DMS53 treated with DMSO at 0.1 percent for 48 hours (cell line): Measurements from ENCODE around the gene UMAD1.

ENCODE experiments used
- DNase-seq: peaks from one replicate; lab custom pipeline; 2025; ENCODE audit not compliant: unreplicated experiment; lab: John Stamatoyannopoulos, UW

UMAD1 gene

GRCh38 chr7:7918736-7919448 is 278.3 kb downstream of the UMAD1 start:
- DNase-seq: no peak

DNA sequence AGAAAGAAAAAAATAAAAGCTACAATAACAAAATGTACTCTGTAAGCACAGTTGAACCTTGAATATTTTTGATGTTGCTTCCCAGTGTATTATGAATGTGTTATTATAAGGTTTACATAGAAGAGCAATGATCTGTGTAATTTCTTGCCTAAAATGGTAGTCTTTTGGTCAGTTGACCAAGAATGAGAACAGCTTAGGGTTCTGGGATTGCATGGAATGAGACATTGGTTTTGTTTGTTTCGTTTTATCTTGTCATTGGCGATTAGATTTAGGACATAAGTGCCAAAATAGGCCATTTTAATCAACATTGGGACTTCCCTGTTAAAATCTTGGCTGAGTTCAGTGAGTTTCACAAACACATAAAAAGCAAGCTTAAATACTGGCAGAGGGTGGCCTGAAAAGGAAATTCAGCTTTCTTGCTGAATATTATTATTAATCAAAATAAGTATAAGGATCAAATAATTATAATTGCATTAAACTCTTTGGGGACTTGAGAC is 278.9 kb downstream of the UMAD1 start:
- DNase-seq: no peak

DNA sequence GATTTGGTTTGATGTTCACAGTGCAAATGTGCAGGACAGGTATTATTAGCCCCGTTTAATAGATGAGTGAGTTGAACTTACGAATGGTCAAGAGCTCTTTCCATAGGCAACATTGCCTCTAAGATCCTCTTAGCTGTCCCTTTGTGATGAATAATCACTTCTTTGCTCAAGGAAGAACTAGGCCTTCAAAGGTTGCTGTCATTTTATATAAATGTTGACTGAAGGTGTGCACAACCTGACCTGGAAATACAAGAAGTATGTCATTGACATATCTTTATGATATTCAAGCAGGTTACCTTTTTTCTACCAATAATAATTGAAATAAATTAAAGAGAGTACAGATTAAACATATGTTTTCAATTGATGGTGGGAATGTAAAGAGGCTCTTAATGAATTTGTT is 279.5 kb downstream of the UMAD1 start:
- peak; percentile 82 for DNase-seq

DNA sequence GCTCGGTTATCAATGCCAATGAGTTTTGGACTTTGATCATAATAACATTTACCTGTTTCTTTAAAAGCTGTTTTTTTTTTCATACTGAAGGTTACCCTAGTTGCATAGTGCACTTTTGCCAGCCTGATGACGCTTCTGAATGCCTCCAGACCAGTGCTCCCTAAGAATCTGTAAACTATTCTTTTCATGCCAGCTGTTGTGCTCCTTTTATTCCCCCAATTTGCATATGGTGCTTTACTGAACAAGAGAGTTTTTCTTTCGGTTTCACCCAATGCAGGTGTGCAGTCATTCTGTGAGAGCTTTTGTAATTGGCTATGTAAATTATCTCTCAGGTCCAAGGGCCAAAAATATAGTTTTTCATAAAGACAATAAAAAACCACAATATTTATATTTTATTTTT is 279.9 kb downstream of the UMAD1 start:
- peak; percentile 90 for DNase-seq

DNA sequence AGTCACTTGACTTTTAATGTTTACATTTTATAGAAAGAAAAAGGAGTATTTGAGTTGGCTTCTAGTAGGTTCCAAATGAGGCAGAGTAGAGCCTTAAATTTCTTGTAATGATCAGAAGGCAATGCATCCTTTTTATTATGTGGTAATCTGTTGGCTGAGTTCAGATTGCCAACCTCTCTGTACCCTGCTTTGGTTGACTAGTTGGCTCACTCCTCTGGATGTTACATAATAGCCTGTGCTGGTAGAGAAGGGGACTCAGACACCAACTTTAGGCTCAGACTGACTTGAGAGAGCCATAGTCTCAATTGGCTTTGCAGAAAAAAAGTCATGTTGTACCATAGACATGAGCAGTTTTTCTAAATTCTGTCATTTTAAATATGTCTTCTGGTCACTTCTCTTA is 281.3 kb downstream of the UMAD1 start:
- peak; percentile 58 for DNase-seq

DNA sequence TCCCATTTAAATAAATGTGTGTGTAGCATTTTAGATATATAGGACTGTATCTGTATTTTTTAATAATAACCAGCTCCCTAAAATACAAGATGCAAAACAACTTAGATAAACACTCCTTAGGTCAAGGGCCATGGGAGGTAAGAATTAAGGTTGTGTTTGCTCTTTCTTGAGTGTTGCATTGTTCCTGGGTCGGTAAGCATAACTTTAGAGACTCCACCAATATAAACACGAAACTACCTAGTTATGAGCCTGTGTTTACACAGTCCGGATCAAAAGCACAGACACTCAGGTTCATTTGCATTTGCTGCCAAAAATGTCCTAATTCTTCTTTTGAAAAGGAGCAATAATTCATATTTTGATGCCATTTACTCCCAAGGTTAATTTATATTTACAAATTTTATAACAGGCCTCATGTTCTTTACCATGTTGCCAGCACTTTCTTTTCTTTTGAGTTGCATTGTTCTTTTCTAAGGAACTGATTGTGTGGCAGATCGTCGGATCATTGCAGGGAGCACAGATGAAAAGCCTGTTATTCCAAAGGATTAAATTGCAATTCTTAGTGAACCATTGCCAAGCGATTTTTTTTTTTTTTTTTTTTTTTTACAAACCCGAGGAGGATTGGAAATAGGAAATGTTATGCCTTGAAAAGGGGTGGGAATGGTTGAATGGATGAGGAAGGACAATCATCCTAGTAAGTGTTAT is 282.3 kb downstream of the UMAD1 start:
- DNase-seq: peak; percentile 82

DNA sequence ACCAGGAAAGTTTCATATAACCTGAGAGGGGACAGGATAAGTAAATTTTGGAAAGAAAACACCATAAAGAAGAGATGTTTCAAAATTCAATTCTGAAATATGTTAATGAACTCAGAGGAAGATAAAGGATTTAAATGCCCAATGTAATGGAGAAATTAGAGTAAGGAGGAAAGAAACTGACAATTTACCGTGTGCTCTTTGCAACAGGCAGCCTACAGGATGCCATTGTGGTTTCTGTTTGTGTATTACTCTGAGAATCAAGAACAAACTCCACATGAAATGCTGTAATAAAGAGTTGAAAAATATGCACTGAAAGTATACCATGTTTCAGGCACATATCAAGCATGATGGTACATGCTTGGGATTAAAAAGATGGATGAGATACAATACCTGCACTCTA is 283.3 kb downstream of the UMAD1 start:
- DNase-seq: no peak

- no peak for DNase-seq
These were observed 283.8 kb downstream of the UMAD1 start for GRCh38 chr7:7924303-7924702.
